ELF-1 (cell line): ENCODE results near the gene TTC31.
"Not testable (repeated sequence)": the region's sequence is repeated elsewhere in the genome, so short reads cannot be mapped to it uniquely, and the experiment has no call there.

Experiments used
- DNase-seq: peaks from one replicate; pipeline ENCODE4 v3.0.0-alpha.2; 2016; ENCODE audit warnings: low read depth, low spot score

Gene TTC31

DNA sequence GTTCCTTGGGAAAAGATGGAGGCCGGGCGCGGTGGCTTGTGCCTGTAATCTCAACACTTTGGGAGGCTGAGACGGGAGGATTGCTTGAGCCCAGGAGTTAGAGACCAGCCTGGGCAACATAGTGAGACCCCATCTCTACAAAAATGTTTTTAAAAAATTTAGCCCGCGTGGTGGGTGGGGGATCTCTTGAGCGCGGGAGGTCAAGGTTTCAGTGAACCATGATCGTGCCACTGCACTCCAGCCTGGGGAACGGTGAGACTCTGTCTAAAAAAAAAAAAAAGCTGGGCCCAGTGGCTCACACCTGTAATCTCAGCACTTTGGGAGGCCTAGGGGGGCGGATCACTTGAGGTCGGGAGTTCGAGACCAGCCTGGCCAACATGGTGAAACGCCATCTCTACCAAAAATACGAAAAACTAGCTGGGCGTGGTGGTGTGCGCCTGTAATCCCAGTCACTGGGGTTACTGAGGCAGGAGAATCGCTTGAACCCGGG is 839 bp downstream of the TTC31 start:
- DNase-seq, result not testable (repeated sequence)

DNA sequence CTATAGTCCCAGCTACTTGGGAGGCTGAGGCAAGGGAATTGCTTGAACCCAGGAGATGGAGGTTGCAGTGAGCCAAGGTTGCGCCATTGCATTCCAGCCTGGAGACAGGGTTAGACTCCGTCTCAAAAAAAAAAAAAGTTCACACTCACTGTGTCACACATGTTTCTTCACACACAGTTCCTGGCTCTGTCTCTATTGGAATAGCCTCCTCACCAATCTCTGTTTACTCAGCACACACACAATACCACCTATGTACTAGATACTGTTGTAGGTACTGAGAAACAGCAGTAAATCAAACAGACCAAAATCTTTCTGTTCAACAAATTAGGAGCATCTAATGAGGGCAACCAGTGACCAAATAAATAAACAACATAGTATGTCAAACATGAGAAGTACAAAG is 3.3 kb downstream of the TTC31 start:
- no peak for DNase-seq

DNA sequence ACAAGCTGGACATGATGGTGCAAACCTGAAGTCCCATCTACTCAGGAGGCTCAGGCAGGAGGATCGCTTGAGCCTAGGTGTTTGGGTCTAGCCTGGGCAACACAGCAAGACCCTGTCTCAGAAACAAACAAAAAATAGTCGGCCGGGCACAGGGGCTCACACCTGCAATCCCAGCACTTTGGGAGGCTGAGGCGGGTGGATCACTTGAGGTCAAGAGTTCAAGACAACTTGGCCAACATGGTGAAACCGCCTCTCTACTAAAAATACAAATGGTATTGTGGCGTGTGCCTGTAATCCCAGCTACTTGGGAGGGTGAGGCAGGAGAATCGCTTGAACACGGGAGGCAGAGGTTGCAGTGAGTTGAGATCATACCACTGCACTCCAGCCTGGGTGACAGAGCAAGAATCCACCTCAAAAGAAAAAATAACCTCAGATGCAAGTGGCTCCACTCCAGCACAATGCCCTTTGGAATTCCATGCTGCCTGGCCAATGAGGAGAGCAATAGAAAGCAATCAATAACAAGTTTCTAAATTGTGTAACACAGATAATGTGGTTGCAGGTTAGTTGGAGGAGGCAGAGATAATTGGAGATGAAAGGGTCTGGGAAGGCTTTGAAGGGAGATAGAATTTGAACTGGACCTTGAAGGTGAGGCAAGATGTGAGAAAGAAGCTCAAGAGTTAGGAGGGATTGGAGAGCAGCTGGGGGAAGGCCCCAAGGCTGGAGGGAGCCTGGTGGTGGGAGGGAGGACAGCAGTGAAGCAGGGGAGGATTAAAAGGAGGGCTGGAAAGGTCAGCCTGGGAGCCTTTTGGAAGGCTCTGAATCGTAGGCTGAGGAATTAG is 6.0 kb downstream of the TTC31 start:
- DNase-seq, result no peak

DNA sequence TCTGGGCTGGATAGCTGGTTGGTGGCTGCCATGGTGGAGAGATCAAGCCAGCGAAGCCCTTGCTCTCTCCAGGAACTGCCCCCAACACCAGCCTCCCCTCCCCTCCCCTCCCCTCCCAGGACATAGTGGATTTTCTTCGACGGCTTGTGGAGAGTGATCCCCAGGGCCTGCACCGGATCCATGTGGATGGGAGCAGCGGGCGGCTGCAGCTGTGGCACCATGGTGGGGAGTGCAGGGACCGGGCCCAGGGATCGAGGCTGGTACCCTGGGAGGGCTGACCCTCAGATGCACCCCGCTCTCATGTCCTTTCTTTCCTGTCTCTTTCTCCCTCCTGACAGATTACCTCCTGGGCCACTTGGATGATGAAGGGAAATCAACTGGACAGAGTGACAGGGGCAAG is 7.0 kb downstream of the TTC31 start:
- DNase-seq, result no peak

DNA sequence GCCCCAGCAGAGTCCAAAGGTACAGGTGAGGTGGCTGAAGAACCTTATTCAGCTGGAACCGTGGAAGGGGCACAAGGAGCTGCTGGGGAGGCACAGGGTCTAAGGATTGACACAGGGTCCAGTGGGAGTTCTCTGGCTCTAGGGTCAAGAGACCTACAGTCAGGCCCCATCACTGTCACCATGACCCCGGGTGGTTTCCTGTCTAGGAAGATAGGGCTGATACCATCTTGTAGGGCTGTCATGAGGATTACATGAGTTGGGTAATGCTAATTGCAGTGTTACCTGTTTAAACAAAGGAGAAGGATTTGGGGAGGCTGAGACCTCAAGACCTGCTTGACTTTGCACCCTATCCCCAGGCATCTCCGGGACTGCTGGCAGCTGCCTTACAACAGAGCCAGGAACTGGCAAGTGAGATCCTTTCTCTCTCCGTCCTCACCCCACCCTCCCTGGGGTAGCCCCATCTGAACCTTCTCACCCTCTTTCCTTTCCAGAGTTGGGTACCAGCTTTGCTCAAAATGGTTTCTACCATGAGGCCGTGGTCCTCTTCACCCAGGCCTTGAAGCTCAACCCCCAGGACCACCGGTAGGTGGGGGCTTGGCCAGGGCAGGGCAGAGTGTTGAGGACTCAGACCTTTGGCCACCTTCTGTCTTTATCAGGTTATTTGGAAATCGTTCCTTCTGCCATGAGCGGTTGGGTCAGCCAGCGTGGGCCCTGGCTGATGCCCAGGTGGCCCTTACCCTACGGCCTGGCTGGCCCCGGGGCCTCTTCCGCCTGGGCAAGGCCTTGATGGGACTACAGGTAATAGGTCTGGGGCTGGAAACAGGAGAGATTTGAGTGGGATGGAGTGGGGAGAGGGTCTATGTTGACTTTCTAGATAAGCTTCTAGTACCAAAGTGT is 9.0 kb downstream of the TTC31 start:
- no peak for DNase-seq

DNA sequence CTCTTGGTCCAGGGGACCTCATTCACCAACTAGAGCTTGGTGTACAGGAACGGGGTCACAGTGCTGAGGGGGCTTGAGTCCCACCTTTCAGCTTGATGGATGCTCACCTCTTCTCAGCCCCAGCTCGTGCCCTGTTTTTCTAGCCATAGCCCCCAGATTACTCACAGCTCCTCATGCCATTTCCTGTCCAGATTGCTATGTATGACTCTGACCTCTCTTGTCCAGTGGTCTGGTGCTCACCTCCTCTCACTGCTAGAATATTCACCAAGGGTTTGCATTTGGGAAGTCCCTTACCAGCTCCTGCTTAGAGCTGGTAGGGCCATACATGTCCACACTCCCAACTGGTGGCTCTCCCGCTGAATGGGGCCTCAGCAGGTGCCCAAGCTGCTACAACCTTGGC is 10.7 kb downstream of the TTC31 start:
- no peak for DNase-seq

DNA sequence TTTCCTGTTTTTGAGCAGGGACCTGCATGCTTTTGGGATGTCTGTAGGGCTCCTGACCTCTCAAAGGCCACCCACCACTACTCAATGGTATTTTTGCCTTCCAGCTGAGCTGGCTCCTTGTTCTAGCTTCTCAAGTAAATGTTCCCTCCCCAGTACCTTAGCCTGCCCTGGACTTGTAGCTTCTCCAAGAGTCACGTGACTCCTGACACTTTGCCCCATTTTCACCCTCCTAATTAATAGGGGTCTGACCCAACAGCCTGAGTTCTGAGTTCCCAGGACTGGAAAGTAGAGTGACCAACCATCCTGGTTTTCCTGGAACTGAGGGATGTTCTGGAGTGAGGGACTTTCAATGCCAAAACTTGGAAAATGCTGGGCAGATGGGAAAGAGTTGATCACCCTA is 12.6 kb downstream of the TTC31 start:
- DNase-seq, result no peak

DNA sequence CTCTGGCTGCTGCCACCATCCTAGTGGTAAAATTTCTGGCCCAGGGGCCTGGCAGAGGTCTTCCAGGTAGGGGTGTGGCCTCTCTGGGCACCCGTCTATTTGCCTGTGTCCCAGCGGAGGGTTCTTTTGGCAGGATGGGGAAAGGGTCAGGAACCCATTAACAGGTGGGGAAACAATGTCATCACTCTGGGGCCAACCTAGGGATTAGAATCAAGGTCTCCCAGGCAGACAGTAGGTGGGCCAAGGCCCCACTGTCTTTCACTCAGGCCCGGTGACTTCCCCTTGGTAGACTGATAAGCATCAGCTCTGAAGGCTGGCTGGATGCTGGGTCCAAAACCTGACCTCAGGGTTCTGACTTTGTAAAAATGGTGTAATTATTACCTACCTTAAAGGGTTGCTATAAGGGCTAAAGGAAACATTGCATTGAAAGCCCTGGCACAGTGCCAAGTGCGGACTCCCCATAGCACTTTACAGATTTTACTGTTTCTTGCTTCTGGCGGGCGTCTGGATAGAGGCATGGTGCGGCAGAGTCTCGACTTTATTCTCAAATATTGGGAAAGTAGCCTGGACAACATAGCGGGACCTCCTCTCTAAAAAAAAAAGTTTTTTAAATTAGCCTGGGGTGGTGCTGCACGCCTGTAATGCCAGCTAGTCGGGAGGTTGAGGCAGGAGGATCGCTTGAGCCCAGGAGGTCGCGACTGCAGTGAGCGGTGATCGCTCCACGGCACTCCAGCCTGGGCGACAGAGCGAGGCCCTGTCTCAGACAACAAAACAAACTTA is 14.3 kb downstream of the TTC31 start:
- DNase-seq, result no peak

DNA sequence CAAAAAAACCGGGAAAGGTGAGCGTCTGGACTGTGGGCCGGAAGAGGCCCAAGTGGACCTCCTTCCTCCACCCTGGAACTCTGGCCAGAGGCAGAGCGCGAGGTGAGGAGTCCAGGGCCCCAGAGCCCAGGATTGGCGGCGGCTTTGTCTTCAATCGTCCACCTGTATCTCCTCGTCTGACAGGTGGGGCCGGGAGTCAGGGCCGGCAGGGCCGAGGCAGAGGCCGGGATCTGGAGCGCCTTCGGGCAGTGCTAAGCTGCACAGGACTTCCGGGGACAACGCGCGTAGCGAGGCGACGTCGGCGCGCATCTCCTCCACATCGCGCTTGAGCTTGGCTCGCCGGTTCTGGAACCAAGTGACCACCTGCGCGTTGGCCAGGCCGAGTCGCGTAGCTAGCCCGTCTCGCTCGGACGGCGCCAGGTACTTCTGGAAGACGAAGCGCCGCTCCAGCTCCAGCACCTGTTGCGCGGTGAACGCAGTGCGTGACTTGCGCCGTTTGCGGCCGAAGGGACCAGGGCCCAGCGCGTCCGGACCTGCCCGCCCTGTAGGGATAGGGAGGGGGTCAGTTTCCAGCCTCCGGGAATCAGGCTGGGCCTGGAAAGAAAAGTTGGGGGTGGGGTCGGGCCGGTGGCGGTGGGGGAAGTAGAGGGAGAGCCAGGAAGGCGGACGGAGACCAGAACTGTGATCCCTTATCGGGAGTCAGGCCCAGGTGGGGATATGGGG is 15.1 kb downstream of the TTC31 start:
- peak; percentile 81 for DNase-seq

DNA sequence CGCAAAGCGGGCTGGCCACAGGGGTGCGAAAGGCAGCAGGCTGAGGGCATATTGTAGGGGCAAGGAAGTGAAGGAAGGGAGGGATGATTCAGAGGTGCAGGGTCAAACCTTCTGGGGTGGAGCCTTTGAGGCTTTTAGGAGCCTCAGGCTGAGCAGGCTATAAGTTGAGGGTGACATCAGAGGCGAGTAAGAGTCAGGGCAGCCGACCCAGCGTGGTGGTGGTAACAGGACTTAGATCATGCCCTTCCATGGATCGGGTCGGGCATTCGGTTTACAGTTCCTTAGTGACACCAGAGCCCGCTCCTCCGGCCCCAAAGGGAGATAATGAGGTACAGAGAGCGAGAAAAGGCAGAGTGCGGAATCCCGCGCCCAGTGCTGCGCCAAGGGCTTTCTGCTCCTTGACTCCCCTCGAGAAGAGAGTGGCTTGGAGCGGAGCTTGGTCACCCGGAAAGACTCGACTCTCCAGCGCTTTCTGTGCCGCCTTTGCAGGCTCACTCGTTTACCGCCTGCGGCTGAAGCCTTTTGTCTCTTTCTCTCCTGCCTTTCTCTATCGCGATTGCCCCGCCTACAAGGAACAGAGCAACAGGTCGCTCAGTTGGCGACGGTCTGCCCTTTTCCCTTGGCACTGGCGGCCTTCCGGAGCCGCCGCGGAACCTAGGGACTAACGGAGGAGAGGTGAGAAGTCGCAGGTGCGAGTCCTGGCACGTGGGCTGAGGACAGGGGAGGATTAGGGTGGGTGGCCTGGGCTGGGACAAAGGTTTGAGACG is 15.8 kb downstream of the TTC31 start:
- peak; percentile 89 for DNase-seq

DNA sequence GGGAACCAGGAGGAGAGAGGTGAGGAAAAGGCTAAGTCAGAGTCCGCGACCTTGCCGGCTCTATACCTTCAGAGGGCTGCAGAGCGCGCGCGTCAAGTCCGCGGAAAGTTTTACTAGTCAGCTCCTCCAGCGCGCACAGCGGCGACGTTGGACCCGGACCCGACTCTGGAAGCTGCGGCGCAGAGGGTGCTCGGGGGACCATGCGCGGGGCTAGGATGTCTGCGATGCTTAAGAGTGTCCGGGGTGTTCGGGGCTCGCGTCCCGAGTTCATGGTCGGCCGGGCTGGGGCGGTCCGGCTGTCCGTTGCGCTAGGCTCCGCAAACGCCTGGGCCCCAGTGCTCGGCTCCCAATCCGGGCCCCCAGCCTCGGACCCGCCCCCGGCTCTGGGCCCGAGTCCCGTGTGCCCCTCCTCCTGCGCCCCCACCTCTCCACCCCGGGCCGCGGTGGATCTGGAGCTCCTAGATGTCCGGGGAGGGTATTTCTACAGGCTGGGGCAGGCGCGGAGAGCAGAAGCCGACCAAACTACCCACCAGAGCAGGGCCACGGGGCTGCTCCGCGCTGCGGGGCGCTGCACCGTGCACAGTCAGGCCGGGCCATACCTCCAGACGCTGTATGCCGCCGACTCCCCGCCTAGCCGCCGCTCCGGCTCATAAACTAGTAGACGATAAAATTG is 16.5 kb downstream of the TTC31 start, which contains the start of gene LBX2:
LBX2 (minus strand) TSS at position 337 of the 673 bp plus-strand sequence; CDS start at position 271, 66 bp downstream.
- peak; percentile 34 for DNase-seq

DNA sequence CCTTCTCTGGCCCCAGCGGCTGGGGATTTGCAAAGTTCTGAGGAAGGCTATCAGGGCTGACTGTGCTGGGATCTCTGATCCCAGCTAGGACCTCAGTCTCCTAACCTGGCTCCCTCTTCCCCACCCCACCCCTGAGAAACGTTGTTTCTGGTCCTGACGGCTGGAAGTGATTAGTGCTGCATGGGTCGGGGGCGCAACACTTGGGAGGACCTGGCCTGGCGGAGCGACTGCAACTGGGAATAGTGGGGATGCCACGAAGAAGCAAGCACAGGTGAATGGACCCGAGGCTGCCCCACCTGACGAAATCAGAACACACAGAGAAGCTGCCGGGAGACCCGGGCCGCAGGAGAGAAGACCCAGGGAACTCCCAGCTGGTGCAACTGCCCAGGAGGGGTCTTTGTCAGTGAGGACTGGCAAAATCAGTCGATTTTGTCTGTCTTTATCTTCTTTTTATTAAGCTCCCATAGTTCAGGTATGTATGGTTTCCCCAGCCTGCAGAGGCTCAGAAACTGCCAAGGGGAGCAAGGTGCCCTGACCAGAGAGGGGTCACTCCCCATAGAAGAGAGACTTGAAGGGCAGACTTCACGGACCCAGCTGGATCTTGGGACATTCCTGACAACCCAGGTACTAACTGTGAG is 17.2 kb downstream of the TTC31 start:
- DNase-seq, result no peak

DNA sequence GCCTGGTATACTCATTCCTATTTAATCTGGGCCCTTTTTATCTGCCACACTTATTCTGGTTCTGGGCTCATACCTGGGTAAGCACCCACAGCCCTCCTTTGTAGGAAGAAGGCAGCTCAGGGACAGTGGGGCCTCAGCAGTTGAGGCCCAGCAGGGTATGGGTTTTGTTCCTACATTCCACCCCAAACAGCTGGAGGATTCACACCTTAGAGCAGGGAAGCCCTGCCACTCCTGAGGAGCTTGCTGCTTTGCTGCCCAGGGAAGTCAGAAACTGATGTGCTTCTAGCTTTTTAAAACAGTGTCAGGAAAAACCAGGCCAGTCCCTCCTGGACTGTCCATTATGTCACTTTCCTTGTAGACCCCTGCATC is 17.7 kb downstream of the TTC31 start:
- DNase-seq, result no peak

DNA sequence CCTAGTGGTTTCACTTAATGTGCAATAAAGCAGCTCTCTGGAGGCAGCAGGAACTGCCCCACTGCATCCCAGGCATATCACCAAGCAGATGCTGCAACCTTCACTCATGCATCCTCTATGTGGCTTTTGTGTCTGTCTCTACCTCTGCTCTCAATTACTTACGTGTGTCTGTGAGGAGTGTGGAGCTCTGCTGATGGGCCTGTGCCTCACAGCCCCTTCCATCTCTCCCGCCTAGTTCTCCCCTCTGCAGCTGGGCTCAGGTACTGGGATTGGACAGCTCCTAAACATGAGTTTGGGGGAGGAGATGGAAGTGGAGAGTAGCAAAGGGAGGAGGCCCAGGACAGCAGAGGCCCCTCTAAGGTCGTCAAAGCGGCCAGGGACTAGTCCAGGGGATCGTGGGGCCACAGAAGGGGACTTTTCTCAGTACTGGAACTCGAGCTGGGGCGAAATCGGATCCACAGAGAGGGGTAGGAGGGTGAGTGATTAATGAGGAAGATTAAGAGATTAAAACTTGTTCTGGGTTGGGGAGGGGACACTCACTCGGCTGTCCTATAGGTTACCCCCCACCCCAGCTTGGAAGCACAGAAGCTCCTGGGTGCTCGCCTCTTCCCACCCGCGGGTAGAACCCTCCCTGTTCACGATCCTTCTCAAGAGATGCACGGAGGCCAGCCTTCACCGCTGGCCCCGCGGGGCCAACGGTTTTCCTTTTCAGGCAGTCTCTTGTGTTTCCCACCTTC is 18.6 kb downstream of the TTC31 start:
- DNase-seq, result peak; percentile 10

DNA sequence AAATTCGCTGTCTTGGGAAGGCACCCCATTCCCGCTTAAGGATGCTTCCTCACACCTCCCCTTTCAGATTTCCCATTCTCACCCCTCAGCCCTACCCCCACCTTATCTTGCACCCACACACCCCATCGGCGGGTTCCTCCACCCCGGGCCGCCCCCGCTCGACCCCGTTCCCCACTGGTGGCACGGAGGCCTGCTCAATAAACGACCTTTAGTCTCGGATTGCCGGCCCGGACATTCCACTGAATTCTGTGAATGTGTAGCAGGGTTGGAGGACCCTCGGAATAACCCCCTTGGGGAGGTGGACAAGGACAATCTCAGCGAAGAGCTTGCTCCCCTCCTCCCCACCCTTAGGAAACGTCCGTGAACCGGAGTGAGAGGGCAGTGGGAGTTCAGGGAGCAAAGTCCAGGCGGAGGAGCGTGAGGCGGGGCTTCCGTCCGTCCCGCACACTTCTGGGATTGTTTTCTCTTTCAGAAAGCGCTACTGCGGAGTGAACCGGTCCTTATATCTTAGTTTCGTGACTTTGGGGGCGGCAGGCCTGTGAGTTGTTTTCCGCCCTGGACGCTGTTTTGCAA is 19.4 kb downstream of the TTC31 start:
- peak; percentile 29 for DNase-seq

DNA sequence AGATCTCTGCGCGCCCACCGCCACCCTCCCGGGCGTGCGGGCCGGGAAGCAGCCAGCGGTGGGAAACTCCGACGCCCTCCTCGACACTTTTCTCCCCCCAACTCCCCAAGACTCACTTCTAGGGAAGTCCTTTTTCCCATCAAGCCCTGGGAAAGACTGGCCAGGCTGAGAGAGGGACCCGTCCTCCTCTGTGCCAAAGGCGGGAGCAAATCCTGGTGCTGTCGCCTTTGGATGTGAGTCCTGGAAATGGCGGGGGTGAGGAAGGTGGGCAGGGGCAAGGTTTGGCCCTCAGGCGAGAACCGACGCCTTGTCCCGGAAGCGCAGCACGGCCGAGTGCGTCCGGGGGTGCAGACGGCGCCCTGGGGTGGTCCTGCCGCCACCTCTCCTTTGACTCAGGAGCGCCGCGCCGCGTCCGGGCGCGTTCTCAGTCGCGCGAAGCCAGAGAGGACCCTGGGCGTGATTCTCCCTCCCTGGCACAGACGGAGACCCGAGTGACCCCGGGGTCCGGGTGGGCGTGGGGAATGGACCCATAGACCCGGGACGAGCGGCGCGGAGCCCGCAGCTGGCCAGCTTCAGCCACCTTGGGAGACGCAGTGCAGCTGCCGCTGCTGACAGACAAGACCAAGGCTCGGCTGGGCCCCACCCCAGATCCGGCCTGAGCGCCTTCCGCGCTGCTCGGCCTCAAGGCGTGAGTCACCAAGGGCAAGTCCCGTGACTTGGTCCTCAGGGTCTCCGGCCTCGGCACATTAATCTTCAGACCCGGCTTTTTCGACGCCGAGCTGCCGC is 20.0 kb downstream of the TTC31 start:
- peak; percentile 82 for DNase-seq
